Fibroblast of the aortic adventitia (primary cell): ENCODE measurements around the gene RINL. TPM values are rescaled to one million over a fixed set of nuclear protein-coding genes. Genes with fewer than 3 reads are reported as not detected.

Source experiments
- DNase-seq: peaks from one replicate; pipeline ENCODE4 v3.0.0-alpha.2; 2010; ENCODE audit warnings: low read depth
- H3K4me3 ChIP-seq: 2 replicates; pipeline ENCODE4 v1.5.1; 2011; ENCODE audit warnings: low read depth, mild to moderate bottlenecking, control low read depth, low read length, moderate library complexity
- total RNA-seq: library from RNA; depleted of rRNA; stranded (reverse); fragments of >200 nt; gene quantifications from 2 replicates; pipeline ENCODE4 v1.2.3, GENCODE V29; 2012; ENCODE audit warnings: low replicate concordance
- TF ChIP-seq, protein P1 (sequence below): IDR thresholded peaks from 2 replicates; pipeline ENCODE4 v1.5.1; 2011; ENCODE audit warnings: mild to moderate bottlenecking, low read length, control low read depth, inconsistent platforms; ENCODE audit not compliant: insufficient read depth

The RINL gene
- total RNA-seq, 1 donor = 0.81 TPM

GRCh38 chr19:38918526-38918925 lies 40.5 kb upstream of the RINL start:
- H3K4me3 ChIP-seq = no peak overlapping the region
- TF ChIP-seq, protein P1, sequence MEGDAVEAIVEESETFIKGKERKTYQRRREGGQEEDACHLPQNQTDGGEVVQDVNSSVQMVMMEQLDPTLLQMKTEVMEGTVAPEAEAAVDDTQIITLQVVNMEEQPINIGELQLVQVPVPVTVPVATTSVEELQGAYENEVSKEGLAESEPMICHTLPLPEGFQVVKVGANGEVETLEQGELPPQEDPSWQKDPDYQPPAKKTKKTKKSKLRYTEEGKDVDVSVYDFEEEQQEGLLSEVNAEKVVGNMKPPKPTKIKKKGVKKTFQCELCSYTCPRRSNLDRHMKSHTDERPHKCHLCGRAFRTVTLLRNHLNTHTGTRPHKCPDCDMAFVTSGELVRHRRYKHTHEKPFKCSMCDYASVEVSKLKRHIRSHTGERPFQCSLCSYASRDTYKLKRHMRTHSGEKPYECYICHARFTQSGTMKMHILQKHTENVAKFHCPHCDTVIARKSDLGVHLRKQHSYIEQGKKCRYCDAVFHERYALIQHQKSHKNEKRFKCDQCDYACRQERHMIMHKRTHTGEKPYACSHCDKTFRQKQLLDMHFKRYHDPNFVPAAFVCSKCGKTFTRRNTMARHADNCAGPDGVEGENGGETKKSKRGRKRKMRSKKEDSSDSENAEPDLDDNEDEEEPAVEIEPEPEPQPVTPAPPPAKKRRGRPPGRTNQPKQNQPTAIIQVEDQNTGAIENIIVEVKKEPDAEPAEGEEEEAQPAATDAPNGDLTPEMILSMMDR = no peak
- no peak for DNase-seq

- TF ChIP-seq, protein P1 = no peak
- H3K4me3 ChIP-seq = no peak overlapping the region
- DNase-seq = no peak
These were observed 39.9 kb upstream of the RINL start for GRCh38 chr19:38917921-38918491.

GRCh38 chr19:38917516-38917915 lies 39.4 kb upstream of the RINL start:
- DNase-seq = no peak
- TF ChIP-seq, protein P1 = no peak
- no peak overlapping the region for H3K4me3 ChIP-seq

DNA sequence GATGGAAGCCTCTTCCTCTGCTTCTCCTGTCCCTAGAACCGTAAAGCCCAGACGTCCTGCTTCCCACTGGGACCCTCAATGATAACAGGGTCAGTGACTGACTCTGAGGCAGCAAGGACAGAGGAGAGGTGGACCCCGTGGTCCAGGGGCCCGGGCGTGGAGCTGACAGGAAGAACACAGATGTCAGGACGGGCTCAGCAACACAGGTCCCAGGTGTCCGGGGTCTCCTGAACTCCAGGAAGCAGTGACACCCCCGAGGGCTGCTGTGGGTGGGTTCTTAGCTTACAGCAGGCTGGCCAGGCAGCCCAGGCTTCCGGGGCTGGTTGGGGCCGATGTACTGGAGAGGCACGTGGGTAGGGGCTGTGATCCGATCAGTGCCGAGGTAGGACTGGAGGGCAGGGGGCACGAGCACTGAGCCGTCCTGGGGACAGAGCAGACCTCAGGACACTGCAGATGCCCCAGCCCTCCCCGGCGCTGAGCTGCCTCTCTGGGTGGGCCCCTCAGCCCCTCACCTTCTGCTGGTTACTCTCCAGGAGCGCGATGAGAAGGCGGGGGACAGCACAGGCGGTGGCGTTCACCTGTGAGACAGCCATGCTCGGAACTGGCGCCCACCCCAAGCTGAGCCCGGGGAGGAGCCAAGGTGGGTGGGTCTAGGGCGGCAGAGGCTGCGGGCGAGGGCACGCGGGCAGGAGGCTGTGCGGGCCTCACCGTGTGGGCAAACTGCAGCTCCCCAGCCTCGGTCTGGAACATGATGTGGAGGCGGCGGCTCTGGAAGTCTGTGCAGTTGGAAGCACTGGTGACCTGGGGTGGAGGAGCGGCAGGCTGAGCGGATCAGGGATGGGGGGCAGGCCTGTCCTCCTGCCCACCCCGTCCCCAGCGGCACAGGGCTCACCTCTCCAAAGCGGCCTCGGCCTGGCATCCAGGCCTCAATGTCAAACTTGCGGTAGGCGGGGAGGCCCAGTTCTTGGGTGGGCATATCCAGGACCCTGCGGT lies 37.5 kb upstream of the RINL start:
- H3K4me3 ChIP-seq = no peak overlapping the region
- DNase-seq = no peak
- TF ChIP-seq, protein P1 = no peak

DNA sequence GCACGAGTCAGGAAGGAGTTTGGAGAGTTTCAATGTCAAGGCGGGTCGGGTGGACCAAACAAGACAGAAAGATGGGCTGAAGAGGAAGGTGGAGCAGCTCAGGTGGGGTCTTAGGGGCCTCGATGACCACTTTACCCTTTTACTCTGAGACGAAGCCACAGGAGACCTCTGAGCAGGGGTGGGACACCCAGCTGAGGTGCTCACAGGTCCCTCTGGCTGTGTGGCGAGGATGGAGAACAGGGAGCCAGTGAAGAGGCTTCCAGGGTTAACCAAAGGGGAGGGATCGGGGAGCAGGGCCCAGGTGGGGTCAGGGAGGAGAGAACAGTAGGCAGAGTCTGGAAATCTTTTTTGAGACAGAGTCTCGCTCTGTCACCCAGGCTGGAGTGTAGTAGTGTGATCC lies 35.9 kb upstream of the RINL start:
- no peak overlapping the region for H3K4me3 ChIP-seq
- no peak for DNase-seq
- TF ChIP-seq, protein P1 = no peak

- no peak for DNase-seq
- TF ChIP-seq, protein P1 = no peak
- no peak overlapping the region for H3K4me3 ChIP-seq
These were observed 34.8 kb upstream of the RINL start for GRCh38 chr19:38912600-38913514.
